ENCODE data around the gene CENPM. TPM values are rescaled to one million over a fixed set of nuclear protein-coding genes. Genes with fewer than 3 reads are reported as not detected.

CENPM gene
- total and polyA plus RNA-seq, 2 experiments from 2014 or later: 50.0 to 61.6 TPM

GRCh38 chr22:41970601-41971000, 23.6 kb upstream of the CENPM start:
- Histone ChIP-seq H3K4me1 (ENCODE audit: insufficient read depth) (no peaks in the 10 kb centered on the region; the same call in 1 of the 2 replicates), H3K79me2 (replicated peaks; ENCODE audit: insufficient read depth) (no peaks in the 10 kb centered on the region), H3K4me2 (no peak overlapping the region), H3K9me2 (ENCODE audit: insufficient read depth) (no peaks in the 10 kb centered on the region), H4K20me1 (replicated peaks; ENCODE audit: insufficient read depth) (no peaks in the 10 kb centered on the region), H2AFZ (no peak overlapping the region), H3K27me3 (ENCODE audit: insufficient read depth) (peaks cover 22% of the 10 kb centered on the region), H3F3A (replicated peaks; ENCODE audit: low read depth) (no peaks in the 10 kb centered on the region), H3K36me3 (ENCODE audit: insufficient read depth) (no peaks in the 10 kb centered on the region), H3K27ac (ENCODE audit: low read depth) (no peak overlapping the region), H3K4me3 (no peak overlapping the region)
- Mint-ChIP-seq H3K9me3 (peaks cover 9% of the 10 kb centered on the region; the same call in 1 of the 3 replicates), H3K4me3 (no peak overlapping the region), H3K27ac (no peak overlapping the region), H3K36me3 (ENCODE audit: low read depth) (no peaks in the 10 kb centered on the region), H3K27me3 (ENCODE audit: insufficient read depth, low read depth, poor library complexity) (peaks cover 27% of the 10 kb centered on the region), H3K4me1 (peaks cover 10% of the 10 kb centered on the region; the same call in 2 of the 3 replicates)
- no peak for TF ChIP-seq REST (IDR thresholded peaks at IDR 0.05; ENCODE audit: unreplicated experiment)
- TF ChIP-seq ZNF462 (CRISPR knock-in tag; IDR thresholded peaks at IDR 0.05): no peak
- no peak for TF ChIP-seq ETS1 (IDR thresholded peaks at IDR 0.05)
- TF ChIP-seq STAT1 (IDR thresholded peaks at IDR 0.05; ENCODE audit: unreplicated experiment): no peak
- no peak for TF ChIP-seq CREB1 (CRISPR knock-in tag; IDR thresholded peaks at IDR 0.05; ENCODE audit: low read depth)
- TF ChIP-seq JUNB (IDR thresholded peaks at IDR 0.05; ENCODE audit: unreplicated experiment): no peak
- no peak for TF ChIP-seq CTCF (conservative IDR thresholded peaks at IDR 0.05; ENCODE audit: low read depth in 2 of 2)
- no peak for TF ChIP-seq EZH2 (IDR thresholded peaks at IDR 0.05; ENCODE audit: low read depth, unreplicated experiment)
- no peak for TF ChIP-seq ZNF331 (CRISPR knock-in tag; IDR thresholded peaks at IDR 0.05; ENCODE audit: low read depth)
- no peak for TF ChIP-seq NANOG (IDR thresholded peaks at IDR 0.05; ENCODE audit: borderline replicate concordance)
- no peak for TF ChIP-seq ZNF114 (CRISPR knock-in tag; IDR thresholded peaks at IDR 0.05)
- no peak for TF ChIP-seq POLR2AphosphoS5 (IDR thresholded peaks at IDR 0.05; ENCODE audit: low read depth)
- DNase-seq (ENCODE audit: low spot score): no peak
- ATAC-seq: no peak

All from GM23338 (cell line).